Stimulated activated CD4-positive, alpha-beta T cell treated with anti-CD3 and anti-CD28 coated beads, Interleukin-1b, Interleukin-23, amount 100 ng/mL, for 24 hours (primary cell): ENCODE measurements around the gene AFF3.

Experiments used
- DNase-seq, 4 experiments: peaks; one replicate each; pipeline ENCODE4 v3.0.0-alpha.2; 2020; ENCODE audit warnings: low read depth in 4 of 4, low spot score in 1 of 4

Gene AFF3

GRCh38 chr2:99565227-99565626, 577.2 kb downstream of the AFF3 start:
- no peak for DNase-seq

GRCh38 chr2:99562516-99562915, 579.9 kb downstream of the AFF3 start:
- DNase-seq: no peak

GRCh38 chr2:99561804-99562203, 580.6 kb downstream of the AFF3 start:
- DNase-seq: no peak

- DNase-seq: peak; percentile 77 to 91 (median 84)
Measured at GRCh38 chr2:99559075-99559662, 583.2 kb downstream of the AFF3 start.

GRCh38 chr2:99555404-99555803, 587.0 kb downstream of the AFF3 start:
- DNase-seq: no peak

GRCh38 chr2:99554871-99555270, 587.5 kb downstream of the AFF3 start:
- no peak for DNase-seq

GRCh38 chr2:99554238-99554637, 588.2 kb downstream of the AFF3 start:
- no peak for DNase-seq

- no peak for DNase-seq
Measured at GRCh38 chr2:99552529-99552928, 589.9 kb downstream of the AFF3 start.

- no peak for DNase-seq
Measured at GRCh38 chr2:99550368-99550767, 592.0 kb downstream of the AFF3 start.

- DNase-seq: no peak
Measured at GRCh38 chr2:99545604-99546003, 596.8 kb downstream of the AFF3 start.

- no peak for DNase-seq
Measured at GRCh38 chr2:99545066-99545465, 597.3 kb downstream of the AFF3 start.

GRCh38 chr2:99544608-99545007, 597.8 kb downstream of the AFF3 start:
- no peak for DNase-seq

- no peak for DNase-seq
Measured at GRCh38 chr2:99543247-99543646, 599.1 kb downstream of the AFF3 start.

GRCh38 chr2:99537910-99538485, 604.4 kb downstream of the AFF3 start:
- DNase-seq: no peak

- no peak for DNase-seq
Measured at GRCh38 chr2:99524056-99524455, 618.3 kb downstream of the AFF3 start.

GRCh38 chr2:99522157-99522556, 620.2 kb downstream of the AFF3 start:
- DNase-seq: no peak

- DNase-seq: no peak
Measured at GRCh38 chr2:99520813-99521212, 621.6 kb downstream of the AFF3 start.

- DNase-seq: no peak
Measured at GRCh38 chr2:99520195-99520594, 622.2 kb downstream of the AFF3 start.

- DNase-seq: no peak
Measured at GRCh38 chr2:99514357-99514756, 628.0 kb downstream of the AFF3 start.

- no peak for DNase-seq
Measured at GRCh38 chr2:99512181-99512591, 630.2 kb downstream of the AFF3 start.

- DNase-seq: no peak
Measured at GRCh38 chr2:99509387-99509786, 633.0 kb downstream of the AFF3 start.

- no peak for DNase-seq
Measured at GRCh38 chr2:99507937-99508818, 634.2 kb downstream of the AFF3 start.
